HepG2 (cell line): ENCODE data around the gene GSK3A. TPM values are rescaled to one million over a fixed set of nuclear protein-coding genes. Genes with fewer than 3 reads are reported as not detected.
A peak's percentile ranks its signal among the peaks of the same experiment; 100 is the strongest.

Experiments
- CCAR2 ChIP-seq: fragments of 200-400 bp; formaldehyde crosslinking; optimal IDR thresholded peaks from 2 replicates; pipeline ENCODE3; 2018; ENCODE audit warnings: low read depth, mild to moderate bottlenecking, low read length, moderate library complexity
- ELF3 ChIP-seq: IDR thresholded peaks from 2 replicates; pipeline ENCODE4 v1.6.1; 2016; ENCODE audit warnings: missing genetic modification reagents, missing compliant biosample characterization
- EP300 ChIP-seq, 3 experiments: sonication (generic) in 1 of 3; formaldehyde crosslinking in 1 of 3; IDR thresholded peaks; 2 replicates each; pipeline versions ENCODE4 v1.5.1 to v1.6.1; 2011 to 2020; ENCODE audit warnings: low read depth in 2 of 3, low read length in 2 of 3, borderline replicate concordance in 1 of 3, improper control_type of control experiment in 1 of 3, mild to moderate bottlenecking in 1 of 3, missing genetic modification reagents in 1 of 3, moderate library complexity in 1 of 3
- GABPB1 ChIP-seq: IDR thresholded peaks from 2 replicates; pipeline ENCODE4 v1.6.1; 2016; ENCODE audit warnings: mild to moderate bottlenecking, missing genetic modification reagents, moderate library complexity, missing compliant biosample characterization
- HNRNPL ChIP-seq: fragments of 200-400 bp; formaldehyde crosslinking; IDR thresholded peaks from 2 replicates; pipeline ENCODE4 v1.6.1; 2017; ENCODE audit warnings: mild to moderate bottlenecking, low read depth, low read length
- KAT2B ChIP-seq: fragments of 150-350 bp; IDR thresholded peaks from 2 replicates; pipeline ENCODE4 v1.6.1; 2014; ENCODE audit warnings: low read depth, low read length, borderline replicate concordance
- KAT7 ChIP-seq: IDR thresholded peaks from 2 replicates; pipeline ENCODE4 v1.6.1; 2018; ENCODE audit warnings: borderline replicate concordance, missing compliant biosample characterization
- MIER3 ChIP-seq: IDR thresholded peaks from 2 replicates; pipeline ENCODE4 v1.6.1; 2016; ENCODE audit warnings: missing compliant biosample characterization, borderline replicate concordance
- MXD4 ChIP-seq: IDR thresholded peaks from 2 replicates; pipeline ENCODE4 v1.6.1; 2016; ENCODE audit warnings: mild to moderate bottlenecking, missing biosample characterization, missing genetic modification reagents
- MYNN ChIP-seq: sonication (generic); formaldehyde crosslinking; IDR thresholded peaks from 2 replicates; pipeline ENCODE4 v1.4.0; 2020; ENCODE audit warnings: mild to moderate bottlenecking, low read depth, missing genetic modification reagents
- MZF1 ChIP-seq: sonication (generic); formaldehyde crosslinking; IDR thresholded peaks from 2 replicates; pipeline ENCODE4 v1.8.1; 2023; ENCODE audit warnings: mild to moderate bottlenecking, missing genetic modification reagents, borderline replicate concordance
- POLR2G ChIP-seq: fragments of 200-400 bp; formaldehyde crosslinking; IDR thresholded peaks from 2 replicates; pipeline ENCODE4 v1.6.1; 2018; ENCODE audit warnings: mild to moderate bottlenecking, low read depth, low read length, moderate library complexity
- SAFB2 ChIP-seq: sonication (generic); formaldehyde crosslinking; IDR thresholded peaks from 2 replicates; pipeline ENCODE4 v1.5.1; 2020; ENCODE audit warnings: missing genetic modification reagents, low read depth, mild to moderate bottlenecking, borderline replicate concordance
- SRSF1 ChIP-seq: fragments of 200-400 bp; formaldehyde crosslinking; optimal IDR thresholded peaks from 2 replicates; pipeline ENCODE3; 2017; ENCODE audit warnings: mild to moderate bottlenecking, low read depth, low read length, moderate library complexity
- TFDP2 ChIP-seq: sonication (generic); formaldehyde crosslinking; IDR thresholded peaks from 2 replicates; pipeline ENCODE4 v1.4.0; 2020; ENCODE audit warnings: missing genetic modification reagents
- ZBTB7A ChIP-seq: sonication (generic); formaldehyde crosslinking; IDR thresholded peaks from 2 replicates; pipeline ENCODE4 v1.8.0; 2022; ENCODE audit warnings: mild to moderate bottlenecking, missing genetic modification reagents
- ZNF205 ChIP-seq: IDR thresholded peaks from 2 replicates; pipeline ENCODE4 v1.6.1; 2018; ENCODE audit warnings: missing biosample characterization, missing genetic modification reagents
- ZNF263 ChIP-seq: sonication (generic); formaldehyde crosslinking; IDR thresholded peaks from 2 replicates; pipeline ENCODE4 v1.4.0; 2020; ENCODE audit warnings: missing genetic modification reagents
- ZNF331 ChIP-seq: sonication (generic); formaldehyde crosslinking; IDR thresholded peaks from 2 replicates; pipeline ENCODE4 v1.4.0; 2020; ENCODE audit warnings: missing genetic modification reagents
- ZNF337 ChIP-seq: sonication (generic); formaldehyde crosslinking; IDR thresholded peaks from 2 replicates; pipeline ENCODE4 v1.5.1; 2020; ENCODE audit warnings: missing genetic modification reagents, low read depth, mild to moderate bottlenecking, borderline replicate concordance
- ZNF501 ChIP-seq: sonication (generic); formaldehyde crosslinking; IDR thresholded peaks from 2 replicates; pipeline ENCODE4 v1.5.1; 2020; ENCODE audit warnings: mild to moderate bottlenecking, moderate library complexity, missing genetic modification reagents
- ZNF672 ChIP-seq: sonication (generic); formaldehyde crosslinking; IDR thresholded peaks from 2 replicates; pipeline ENCODE4 v1.8.1; 2022; ENCODE audit warnings: missing genetic modification reagents
- ZNF747 ChIP-seq: sonication (generic); formaldehyde crosslinking; IDR thresholded peaks from 2 replicates; pipeline ENCODE4 v1.8.1; 2023; ENCODE audit warnings: missing genetic modification reagents, mild to moderate bottlenecking, borderline replicate concordance
- ZNF792 ChIP-seq: IDR thresholded peaks from 2 replicates; pipeline ENCODE4 v1.6.1; 2016
- polyA plus RNA-seq, 8 experiments: library from polyadenylated mRNA; depleted of rRNA in 3 of 8; stranded (reverse) in 7 of 8; unstranded in 1 of 8; fragments of >200 nt; fragmentation: Illumina TruSeq in 4 of 8; extraction: Trizol in 4 of 8; gene quantifications; 2 replicates each; pipeline versions ENCODE4 v1.2.1 to v1.2.3, GENCODE V29; 2011 to 2016; ENCODE audit warnings: low read depth in 4 of 8, missing spikeins in 1 of 8, mixed read lengths in 1 of 8; ENCODE audit not compliant: insufficient read depth in 1 of 8
- total RNA-seq, 5 experiments: library from RNA; depleted of rRNA; stranded (reverse); fragments of >200 nt; fragmentation: Illumina TruSeq; extraction: Trizol; gene quantifications; 2 replicates each; pipeline ENCODE4 v1.2.3, GENCODE V29; 2016; ENCODE audit warnings: low read depth in 1 of 5
- TF ChIP-seq, protein P1 (sequence below): sonication (generic); formaldehyde crosslinking; IDR thresholded peaks from 2 replicates; pipeline ENCODE4 v1.4.0; 2020; ENCODE audit warnings: mild to moderate bottlenecking, missing genetic modification reagents
- TF ChIP-seq, protein P2 (sequence below): sonication (generic); formaldehyde crosslinking; IDR thresholded peaks from 2 replicates; pipeline ENCODE4 v1.4.0; 2020; ENCODE audit warnings: mild to moderate bottlenecking, missing genetic modification reagents

GSK3A gene
- total and polyA plus RNA-seq, 2 of the 13 experiments (the other 11 are each of a cell fraction or from before 2014, with no cell fraction given): 16.9 to 52.5 TPM

- TF ChIP-seq ZNF672 (CRISPR knock-in tag): no peak
- TF ChIP-seq ZNF331: peak; percentile 75; the same call in 1 of the 2 replicates
- no peak; a peak in 1 of 4 replicates for TF ChIP-seq EP300 (IDR thresholded peaks at IDR 0.05; ENCODE audit: low read depth in 2 of 2, low read length in 2 of 2)
- TF ChIP-seq EP300 (CRISPR knock-in tag; IDR thresholded peaks at IDR 0.05; ENCODE audit: borderline replicate concordance): 0 out of 2 replicates have a peak, but pooled peaks have one; percentile 25
- TF ChIP-seq ZNF792 (CRISPR knock-in tag): peak; percentile 84
- peak; percentile 89 for TF ChIP-seq MXD4 (CRISPR knock-in tag)
- TF ChIP-seq MYNN (CRISPR knock-in tag): 0 out of 2 replicates have a peak, but pooled peaks have one; percentile 31
- TF ChIP-seq ZNF205 (CRISPR knock-in tag): no peak
- 0 out of 2 replicates have a peak, but pooled peaks have one; percentile 52 for TF ChIP-seq HNRNPL
- no peak for TF ChIP-seq ZNF337 (CRISPR knock-in tag)
- TF ChIP-seq SRSF1: peak; percentile 88
- TF ChIP-seq ZNF747 (CRISPR knock-in tag): no peak; the same call in 1 of the 2 replicates
- TF ChIP-seq MZF1 (CRISPR knock-in tag): no peak
- no peak for TF ChIP-seq ZNF263 (CRISPR knock-in tag)
- TF ChIP-seq MIER3 (CRISPR knock-in tag): peak; percentile 88
- TF ChIP-seq TFDP2 (CRISPR knock-in tag): peak; percentile 38; the same call in 1 of the 2 replicates
- peak; percentile 96 for TF ChIP-seq ZBTB7A (CRISPR knock-in tag)
- 0 out of 2 replicates have a peak, but pooled peaks have one; percentile 23 for TF ChIP-seq SAFB2
- TF ChIP-seq POLR2G: peak; percentile 94
- TF ChIP-seq, protein P1, sequence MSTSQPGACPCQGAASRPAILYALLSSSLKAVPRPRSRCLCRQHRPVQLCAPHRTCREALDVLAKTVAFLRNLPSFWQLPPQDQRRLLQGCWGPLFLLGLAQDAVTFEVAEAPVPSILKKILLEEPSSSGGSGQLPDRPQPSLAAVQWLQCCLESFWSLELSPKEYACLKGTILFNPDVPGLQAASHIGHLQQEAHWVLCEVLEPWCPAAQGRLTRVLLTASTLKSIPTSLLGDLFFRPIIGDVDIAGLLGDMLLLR (CRISPR knock-in tag): peak; percentile 34; the same call in 1 of the 2 replicates
- TF ChIP-seq, protein P2, sequence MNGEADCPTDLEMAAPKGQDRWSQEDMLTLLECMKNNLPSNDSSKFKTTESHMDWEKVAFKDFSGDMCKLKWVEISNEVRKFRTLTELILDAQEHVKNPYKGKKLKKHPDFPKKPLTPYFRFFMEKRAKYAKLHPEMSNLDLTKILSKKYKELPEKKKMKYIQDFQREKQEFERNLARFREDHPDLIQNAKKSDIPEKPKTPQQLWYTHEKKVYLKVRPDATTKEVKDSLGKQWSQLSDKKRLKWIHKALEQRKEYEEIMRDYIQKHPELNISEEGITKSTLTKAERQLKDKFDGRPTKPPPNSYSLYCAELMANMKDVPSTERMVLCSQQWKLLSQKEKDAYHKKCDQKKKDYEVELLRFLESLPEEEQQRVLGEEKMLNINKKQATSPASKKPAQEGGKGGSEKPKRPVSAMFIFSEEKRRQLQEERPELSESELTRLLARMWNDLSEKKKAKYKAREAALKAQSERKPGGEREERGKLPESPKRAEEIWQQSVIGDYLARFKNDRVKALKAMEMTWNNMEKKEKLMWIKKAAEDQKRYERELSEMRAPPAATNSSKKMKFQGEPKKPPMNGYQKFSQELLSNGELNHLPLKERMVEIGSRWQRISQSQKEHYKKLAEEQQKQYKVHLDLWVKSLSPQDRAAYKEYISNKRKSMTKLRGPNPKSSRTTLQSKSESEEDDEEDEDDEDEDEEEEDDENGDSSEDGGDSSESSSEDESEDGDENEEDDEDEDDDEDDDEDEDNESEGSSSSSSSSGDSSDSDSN: peak; percentile 73
- TF ChIP-seq ZNF501 (CRISPR knock-in tag): peak; percentile 93
- TF ChIP-seq CCAR2: no peak
- TF ChIP-seq KAT2B: no peak
- peak; percentile 94 for TF ChIP-seq KAT7 (CRISPR knock-in tag)
- peak; percentile 84 for TF ChIP-seq GABPB1
- 0 out of 2 replicates have a peak, but pooled peaks have one; percentile 41 for TF ChIP-seq ELF3
Measured at GRCh38 chr19:42219812-42220750, 22.3 kb downstream of the GSK3A start, which contains the start of gene ZNF526 (continued).
